NCI-H774 (cell line): ENCODE results near the gene ANGPTL2.

ENCODE experiments used
- DNase-seq: peaks from one replicate; lab custom pipeline; 2025; lab: John Stamatoyannopoulos, UW

ANGPTL2 gene

DNA sequence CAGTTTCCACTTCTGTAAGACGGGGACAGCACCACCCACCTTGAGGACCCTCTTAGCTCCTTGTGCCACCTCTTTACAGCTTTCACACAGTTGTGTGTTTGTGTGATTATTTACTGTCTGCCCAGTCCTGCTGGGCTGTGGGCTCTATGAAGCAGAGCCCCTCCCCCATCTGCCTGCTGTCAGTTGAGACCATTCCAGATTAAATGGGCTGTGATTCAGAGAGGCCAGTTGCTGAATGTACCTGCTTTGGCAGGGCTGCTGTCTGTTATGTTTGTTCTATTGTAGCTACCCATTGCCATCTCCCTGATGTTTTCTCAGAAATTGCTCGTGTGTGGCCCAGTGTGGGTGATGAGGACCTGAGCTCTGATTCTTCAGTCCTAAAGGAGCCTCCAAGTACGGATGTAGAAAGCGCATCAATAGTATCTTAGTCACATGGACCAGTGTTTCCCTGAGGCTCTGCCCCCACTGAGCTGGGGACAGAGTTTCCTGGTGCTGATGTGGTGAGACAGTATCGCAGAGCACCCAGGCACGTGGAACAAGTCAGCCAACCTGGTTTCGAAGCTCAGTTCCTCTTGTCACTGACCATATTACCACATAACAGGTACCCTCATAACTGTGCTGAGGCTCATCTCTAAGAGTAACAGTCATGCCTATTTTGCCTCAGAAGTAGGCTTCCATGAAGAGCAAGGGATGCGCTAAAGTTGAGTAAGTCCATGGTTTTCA lies 3.7 kb downstream of the ANGPTL2 start:
- no peak for DNase-seq

DNA sequence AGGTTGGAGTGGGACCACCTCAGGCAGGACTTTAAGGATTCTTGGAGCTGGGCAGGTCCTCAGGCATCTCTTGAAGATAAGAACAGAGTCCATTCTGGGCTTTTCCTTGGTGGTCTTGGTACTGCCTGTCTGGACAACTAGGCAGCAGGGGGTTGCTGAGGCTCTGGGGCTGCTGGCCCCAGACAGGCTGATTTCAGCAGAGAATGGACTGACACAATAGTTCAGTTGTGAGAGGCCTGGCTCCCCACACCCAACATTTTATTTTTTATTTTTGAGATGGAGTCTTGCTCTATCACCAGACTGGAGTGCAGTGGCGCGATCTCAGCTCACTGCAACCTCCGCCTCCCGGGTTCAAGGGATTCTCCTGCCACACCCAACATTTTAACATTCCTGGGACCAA lies 4.6 kb downstream of the ANGPTL2 start:
- no peak for DNase-seq

DNA sequence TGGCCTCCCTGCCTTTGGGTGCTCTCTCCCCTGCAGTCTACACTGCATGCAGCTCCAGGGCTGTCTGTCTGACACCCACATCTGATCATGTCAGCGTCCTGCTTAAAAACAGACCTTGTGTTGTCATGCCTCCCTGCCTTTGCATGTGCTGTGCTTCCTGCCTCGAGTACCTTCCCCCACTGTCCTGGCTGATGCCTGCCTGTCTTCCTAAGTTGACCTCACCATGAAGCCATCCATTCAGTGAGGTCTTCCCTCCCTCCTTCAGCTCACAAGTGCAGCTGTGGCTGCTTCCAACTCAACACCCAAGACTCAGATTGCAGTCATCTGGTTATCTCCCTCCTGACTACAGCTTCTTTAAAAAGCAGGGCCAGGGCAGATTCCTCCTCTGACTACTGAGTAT lies 5.5 kb downstream of the ANGPTL2 start:
- DNase-seq: no peak

DNA sequence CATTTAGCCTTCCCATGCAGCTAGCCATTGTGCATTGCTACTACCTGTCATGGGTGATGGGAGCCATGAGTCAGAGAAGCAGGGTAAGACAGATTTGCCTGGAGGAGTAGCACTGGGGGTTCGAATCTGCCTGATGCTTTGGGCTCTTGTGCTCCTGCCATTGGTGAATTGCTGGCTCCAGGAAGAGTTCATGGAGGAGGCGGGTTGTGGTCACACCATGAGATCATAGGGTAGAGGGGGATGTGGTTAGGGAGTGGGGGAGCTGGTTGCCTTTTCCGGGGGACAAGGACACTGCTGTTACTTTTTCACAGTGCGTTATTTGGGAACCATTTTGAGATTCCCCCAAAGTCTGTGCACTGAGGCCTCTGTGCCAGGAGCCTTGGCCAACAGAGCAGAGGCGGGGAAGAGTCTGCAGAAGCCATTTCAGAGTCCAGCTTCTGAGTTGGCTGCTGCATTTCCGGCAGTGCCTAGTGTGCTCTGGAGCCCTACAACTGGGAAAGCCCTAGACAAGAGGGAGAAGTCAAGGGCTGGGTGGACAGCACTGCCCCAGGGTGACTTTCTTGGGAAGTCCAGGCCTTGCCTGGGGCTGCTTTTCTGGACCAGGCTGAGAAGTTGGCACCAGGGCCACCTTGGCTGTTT lies 6.2 kb downstream of the ANGPTL2 start:
- DNase-seq: no peak

DNA sequence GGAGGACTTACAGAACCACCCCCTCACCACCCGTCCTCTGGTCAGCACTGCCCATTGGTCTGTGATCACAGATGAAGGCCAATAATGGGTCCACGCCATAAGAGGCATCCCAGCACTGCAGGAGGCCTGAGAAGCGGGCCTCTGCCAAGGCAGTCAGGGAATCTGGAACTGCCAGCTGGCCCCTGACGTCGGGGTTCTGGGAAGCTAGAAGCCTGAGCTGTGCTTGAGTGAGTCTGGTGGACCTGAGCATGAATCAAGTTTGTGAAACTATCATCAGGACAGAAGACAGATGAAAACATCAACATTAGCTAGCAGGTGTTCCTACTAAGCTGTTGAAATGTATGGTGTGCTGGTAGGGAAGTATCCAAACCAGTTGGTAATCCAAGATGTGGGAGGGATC lies 7.8 kb downstream of the ANGPTL2 start:
- DNase-seq: no peak

DNA sequence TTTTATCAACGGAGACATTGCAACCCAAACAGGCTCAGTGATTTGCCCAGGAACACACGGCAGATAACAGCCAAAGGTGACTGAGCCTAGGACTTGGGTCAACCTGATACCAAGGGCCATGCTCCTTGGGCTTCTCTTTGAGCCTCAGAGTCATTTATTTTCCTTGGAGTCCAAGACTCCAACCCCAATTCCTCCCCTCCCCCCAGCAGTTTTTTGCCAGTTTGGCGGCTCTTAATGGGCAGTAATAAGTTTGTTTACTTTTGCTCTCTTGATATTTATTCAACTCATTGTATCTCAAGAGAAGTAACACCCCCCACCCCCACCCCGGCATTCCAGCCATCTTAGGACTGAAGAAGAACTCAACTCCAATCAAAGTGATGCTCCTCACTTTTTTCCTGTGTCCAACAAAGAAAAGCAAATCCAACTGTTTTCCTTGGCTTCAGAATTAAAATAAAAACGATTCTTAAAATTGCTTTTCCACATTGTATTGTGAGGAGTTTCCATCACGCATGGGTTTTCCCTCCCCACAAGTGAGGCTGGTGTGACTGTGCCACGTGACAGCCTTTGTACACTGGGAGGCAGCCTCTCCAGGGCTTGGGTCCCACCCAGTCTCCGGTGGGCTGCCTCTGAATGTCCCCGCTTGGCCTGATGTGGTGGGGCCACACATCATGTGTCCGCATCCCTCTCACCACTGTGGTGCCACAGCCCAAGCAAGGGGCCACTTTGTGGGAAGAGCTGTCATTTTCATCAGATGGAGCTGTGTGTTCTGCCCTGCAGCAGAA lies 9.1 kb downstream of the ANGPTL2 start:
- no peak for DNase-seq

DNA sequence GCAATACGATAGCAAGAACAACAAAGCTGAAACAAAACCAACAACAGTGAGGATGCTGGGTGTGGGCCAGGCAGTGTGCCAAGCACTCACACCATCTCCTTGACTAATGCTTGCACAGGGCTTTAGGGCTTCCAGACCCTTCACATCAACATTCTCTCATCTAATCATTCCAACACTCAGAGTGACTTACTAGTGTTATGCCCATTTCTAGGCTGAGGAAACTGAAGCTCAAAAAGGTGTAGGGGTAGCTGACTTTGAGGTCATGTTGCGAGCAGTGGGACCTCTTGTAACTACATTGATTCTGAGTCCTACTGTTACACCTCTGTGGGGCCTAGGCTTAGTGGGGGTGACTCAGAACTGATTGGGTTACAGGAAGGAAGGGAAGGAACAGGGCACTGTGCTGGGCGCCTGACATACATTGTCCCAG lies 9.7 kb downstream of the ANGPTL2 start:
- peak; percentile 23 for DNase-seq

DNA sequence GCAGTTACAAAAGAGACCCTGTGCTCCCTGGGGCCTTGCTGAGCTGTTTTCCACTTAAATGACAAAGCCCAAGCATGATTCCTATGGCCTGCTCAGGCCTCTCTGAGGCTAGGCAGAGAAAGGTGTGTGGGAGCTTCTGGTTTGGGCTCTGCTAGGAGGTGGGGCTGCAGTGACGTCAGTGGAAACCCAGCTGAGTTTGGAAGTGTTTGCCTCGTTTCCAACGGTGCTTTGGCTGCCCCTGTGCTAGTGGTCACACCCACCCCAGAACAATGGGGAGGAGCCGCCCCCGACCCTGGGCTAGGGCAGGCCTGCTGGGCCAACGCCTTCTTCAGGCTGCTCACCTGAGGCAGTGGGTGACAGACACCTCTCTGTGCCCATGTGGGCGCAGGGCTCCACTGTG lies 10.4 kb downstream of the ANGPTL2 start:
- peak; percentile 64 for DNase-seq

DNA sequence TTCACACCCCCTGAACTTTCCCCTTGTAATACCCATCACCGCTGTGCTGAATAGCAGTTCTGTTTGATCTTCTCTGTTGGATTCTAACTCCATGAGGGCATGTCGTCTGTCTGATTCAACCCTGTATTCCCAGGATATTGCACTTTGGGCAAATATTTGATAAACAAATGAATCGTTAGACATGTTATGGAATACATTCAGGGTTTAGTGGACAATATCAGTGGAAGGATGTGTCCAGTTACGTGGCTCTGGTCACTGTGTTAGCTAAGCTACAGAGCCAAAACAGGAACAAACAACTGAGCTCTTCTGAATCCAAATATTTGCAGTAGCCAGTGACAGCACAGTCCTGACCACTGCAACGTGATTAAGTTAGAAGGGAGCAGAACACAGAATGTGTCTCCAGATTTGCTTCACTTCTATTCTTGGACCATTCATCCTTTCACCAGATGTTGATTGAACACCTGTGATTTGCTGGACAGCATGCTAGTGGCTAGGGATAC lies 13.2 kb downstream of the ANGPTL2 start:
- peak; percentile 54 for DNase-seq

DNA sequence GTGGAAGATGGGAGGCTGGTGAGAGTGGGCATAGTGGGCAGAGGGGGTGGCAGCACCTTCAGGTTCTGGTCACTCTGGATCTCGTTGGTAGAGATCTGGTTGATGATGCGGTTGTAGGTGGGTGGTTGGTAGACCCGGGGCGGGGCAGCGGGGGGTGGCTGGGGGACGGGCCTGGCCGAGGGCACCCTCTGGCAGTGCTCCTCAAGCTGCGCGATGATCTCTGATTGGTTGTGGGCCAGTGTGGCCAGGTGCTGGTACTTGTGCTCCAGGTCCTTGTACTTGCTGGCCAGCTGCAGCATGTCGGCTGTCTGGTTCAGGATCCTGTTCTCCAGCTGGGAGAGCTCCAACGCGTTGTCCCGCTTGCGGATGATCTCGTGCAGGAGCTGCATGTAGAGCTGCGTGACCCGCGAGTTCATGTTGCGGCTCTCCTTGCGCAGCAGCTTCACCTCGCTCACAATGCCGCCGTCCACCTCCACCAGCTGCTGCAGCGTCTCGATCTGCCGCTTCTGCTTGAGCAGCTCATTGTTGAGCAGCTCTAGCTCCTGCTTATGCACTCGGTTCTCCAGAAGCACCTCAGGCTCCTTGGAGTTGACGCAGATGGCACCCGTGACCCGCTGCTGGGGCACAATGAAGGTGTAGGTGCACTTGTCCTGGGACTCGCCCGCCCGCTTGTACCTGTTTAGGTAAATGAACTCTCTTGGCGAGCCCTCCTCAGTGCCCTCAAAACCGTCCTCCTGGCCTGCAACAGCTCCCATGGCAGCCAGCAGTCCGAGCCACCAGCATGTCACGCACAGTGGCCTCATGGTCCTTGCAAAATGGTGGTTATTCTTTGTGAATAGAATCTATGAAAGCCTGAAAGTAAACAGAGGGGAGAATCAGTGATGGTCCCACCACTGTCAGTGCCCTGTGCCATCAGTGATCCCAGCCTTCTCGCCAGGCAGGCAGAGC lies 14.2 kb downstream of the ANGPTL2 start:
- DNase-seq: no peak

DNA sequence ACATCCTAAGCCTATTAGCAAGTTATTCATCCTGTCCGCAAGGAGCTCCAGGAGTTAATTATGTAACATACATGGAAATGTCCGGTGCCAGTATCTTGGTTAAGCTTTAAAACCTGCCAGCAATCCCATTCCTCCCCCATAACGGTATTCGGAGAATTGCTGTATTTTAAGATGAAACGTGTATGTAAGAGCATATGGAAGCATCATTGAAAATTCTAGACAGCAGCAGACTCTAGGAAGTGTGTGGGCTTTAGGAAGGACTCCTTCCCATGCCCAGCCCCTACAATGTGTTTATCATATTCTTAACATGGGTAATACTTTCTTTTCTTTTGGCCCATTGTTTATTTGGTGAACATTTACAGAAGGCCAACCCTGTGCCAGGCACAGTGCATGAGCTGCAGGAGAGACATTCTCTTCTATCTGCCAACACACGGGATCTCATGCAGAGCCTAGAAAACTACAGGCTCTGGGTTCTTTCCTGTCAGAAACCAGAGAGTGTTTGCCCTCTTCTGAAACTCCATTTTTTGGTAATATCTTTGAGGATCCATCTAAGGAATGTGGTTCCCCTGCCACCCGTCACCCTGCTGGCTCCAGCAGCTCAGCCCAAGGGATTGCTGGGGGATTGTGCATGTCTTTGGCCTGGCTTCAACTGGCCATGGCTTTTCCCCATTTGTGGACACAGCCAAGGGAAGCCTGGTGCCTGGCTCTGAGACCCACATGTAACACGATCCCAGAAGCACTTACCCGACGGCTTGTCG lies 15.1 kb downstream of the ANGPTL2 start:
- DNase-seq: no peak

DNA sequence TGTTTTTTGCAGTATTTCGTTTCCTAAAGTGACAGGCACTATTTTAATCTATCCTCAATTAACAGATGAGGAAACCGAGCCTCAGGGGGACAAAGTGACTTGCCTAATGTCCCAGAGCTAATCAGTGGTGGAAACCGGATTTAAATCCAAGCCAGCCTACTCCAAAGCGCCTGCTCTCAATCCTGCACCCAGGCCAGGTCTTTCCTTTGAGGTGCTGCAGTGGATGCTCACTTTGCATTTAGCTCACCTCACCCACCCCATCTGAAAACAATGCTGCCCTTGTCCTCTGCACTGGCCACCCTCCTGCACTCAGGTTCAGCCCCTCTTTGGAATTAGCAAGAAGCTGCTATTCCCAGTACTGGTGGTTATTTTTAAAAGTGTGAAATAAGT lies 16.0 kb downstream of the ANGPTL2 start:
- no peak for DNase-seq

DNA sequence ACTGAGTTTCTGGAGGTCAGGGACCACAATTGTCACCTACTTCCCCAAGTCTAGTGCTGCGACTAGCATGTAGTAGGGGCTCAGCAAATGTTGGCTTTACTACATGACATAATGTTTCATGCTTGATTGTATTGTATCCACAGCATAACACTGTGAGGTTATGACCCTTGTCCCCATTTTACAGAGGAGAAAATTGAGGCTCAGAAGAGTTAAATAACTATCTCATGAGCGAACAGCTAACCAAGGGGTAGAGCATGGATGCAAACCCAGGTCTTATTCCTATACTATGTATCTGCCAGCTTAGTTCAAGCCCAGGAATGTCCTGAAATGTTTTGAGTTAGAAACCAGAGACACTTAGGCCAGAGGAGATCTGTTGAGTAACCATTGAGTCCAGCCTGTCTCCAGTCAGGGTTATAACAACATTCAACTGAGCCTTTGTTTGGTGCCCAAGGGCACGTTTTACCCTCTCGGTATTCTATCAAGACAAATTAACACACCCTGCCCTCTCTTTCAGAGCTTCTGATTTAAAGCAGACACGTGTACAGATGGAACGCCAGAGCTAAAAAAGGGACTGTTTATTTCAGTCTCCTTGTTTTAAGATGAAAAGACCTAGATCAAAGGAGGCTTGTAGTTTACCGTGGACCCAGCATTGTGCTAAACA lies 16.5 kb downstream of the ANGPTL2 start:
- DNase-seq: no peak

DNA sequence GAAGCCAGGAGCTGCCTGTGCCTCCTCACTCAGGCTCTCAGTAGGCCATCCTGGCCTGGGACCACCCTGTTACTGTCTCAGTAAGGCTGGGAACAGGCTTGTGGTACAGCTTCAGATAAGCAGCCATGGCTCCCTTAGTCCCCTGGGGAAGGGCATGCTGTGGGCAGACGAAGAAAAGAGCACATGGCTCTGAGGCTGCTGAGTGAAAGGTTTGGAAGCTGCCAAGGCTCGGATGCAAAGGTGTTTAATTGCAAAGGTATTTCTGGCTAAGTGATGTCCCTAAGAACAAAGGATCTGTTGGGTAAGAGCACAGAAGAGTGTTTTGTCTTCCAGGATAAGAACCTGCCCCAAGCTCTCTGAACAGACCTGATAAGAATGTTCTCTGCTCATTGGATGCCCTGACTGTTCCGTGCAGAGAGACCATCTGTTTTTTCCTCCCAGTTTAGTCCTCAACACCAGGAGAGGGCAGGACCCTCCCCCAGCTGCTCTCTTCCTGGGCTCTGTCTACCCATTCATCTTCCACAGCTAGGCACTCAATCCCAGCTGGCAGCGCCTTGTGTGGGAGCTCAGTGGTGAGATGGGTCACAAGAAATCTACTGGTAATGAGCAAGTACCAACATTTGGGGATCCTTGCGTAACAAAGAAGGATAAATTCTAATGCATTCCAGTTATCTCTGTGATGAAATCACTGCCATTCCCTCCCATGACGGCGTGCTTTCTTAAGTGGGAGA lies 17.7 kb downstream of the ANGPTL2 start:
- DNase-seq: no peak

DNA sequence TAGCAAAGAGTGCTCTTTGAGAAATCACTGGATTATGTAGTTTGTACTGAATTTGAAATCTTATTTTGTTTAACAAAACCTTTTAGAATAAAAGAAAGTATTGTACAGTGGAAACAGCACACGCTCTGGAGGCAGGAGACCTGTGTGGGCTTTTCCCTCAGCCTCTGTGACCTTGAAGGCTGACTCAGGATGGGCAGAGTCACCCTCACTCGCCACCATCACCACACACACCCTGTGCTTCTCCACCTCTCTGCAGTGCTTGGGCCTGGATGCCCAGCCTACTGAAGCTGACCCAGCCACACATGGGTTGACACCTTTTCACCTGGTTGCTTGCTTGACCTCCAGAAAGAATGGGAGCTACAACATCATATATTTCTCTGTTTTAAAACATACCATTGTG lies 19.6 kb downstream of the ANGPTL2 start:
- DNase-seq: no peak

DNA sequence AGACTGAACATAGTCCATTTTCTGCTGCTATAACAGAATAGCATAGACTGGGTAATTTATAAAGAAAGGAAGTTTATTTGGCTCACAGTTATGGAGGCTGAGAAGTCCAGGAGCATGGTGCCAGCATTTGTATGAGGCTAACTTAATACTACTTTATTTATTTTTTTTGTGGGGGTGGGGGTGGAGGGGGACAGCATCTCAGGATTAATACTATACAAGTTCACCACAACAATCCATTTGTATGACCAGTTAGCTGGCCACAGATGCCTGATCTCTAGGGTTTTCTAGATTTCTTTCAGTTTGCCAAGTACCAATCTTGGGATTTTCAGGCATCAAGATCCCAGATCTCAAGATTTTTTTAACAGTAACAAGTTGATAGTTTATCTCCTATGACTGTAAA lies 20.3 kb downstream of the ANGPTL2 start:
- no peak for DNase-seq

DNA sequence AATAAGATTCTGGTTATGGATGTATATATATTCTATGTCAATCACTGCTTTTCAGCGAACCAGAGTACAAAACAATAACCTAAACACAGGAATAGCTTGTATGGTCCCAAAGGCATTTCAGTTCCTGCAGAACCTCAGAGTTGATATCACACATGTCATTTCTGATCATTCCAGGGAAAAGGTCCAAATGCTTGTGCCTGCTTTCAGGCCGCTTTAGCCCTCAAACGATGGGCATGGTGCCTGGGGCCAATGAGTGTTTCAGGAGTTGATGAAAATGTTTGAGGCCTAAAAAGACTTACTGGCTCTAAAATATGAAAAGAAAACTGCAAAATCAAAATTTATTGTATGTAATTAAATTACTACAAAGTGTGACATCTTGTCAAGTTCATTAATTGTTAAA lies 22.8 kb downstream of the ANGPTL2 start:
- DNase-seq: no peak

DNA sequence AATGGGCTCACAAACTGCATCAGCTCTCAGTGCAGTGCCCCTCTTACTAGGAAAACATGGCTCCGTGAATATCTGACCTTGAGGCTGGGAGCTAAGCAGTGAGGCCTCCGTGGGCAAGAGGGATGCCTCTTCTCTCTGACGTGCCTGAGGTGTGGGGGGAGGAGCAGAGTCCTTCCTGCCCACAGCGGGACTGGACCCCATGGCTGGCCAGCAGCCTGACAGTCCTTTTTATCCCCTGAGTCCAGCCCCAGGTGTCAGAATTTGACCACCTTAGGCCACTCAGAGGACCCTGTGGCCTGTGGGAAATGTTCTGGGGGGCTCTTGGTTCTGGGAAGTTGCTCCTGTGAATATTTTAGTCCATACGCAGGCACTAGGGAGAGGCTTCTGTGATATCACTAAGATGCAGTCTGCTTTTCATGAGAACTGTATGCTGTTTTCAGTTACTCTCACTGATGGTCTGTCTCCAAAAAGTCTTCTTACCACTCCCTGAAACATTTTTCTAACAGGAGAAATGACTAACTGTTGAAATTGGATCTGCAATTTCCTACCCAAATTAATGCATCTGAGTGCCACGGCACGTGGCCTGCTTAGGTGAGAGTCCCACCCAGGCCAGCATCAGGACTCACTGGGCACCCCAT lies 23.4 kb downstream of the ANGPTL2 start:
- no peak for DNase-seq

DNA sequence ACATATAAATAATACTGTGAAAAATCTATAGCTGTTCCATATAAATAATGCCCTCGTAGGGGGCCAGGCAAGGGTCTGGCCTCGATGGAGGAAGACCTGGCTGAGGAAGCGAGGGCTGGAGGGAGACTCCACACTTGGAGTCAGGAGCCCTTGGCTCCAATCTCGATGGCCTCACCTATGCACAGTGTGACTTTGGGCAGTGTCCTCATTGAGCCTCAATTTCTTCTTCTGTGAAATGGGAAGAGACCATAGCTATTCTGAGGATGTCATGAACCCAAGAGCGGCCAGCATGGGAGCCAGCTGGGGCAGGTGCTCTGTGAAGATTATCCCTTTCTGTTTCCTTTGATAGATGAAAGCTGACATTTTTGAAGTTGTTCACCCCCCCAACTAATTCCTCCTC lies 24.8 kb downstream of the ANGPTL2 start:
- DNase-seq: no peak
